HepG2 (cell line): ENCODE measurements around the gene SKI. TPM values are rescaled to one million over a fixed set of nuclear protein-coding genes. Genes with fewer than 3 reads are reported as not detected.

Source experiments
- ETV5 ChIP-seq: IDR thresholded peaks from 2 replicates; pipeline ENCODE4 v1.6.1; 2018; ENCODE audit warnings: missing biosample characterization, missing genetic modification reagents, inconsistent platforms, borderline replicate concordance
- FOXM1 ChIP-seq: sonication (generic); formaldehyde crosslinking; IDR thresholded peaks from 2 replicates; pipeline ENCODE4 v1.5.0; 2020; ENCODE audit warnings: missing genetic modification reagents
- NBN ChIP-seq: fragments of 450-650 bp; conservative IDR thresholded peaks from 2 replicates; pipeline ENCODE4 v1.6.1; 2017
- RAD51 ChIP-seq: fragments of 450-650 bp; IDR thresholded peaks from 2 replicates; pipeline ENCODE4 v1.6.1; 2016; ENCODE audit warnings: borderline replicate concordance
- RBM22 ChIP-seq: fragments of 200-400 bp; formaldehyde crosslinking; optimal IDR thresholded peaks from 2 replicates; pipeline ENCODE3; 2017; ENCODE audit warnings: mild to moderate bottlenecking, low read length, moderate library complexity
- RORA ChIP-seq: sonication (generic); formaldehyde crosslinking; IDR thresholded peaks from 2 replicates; pipeline ENCODE4 v1.5.0; 2020; ENCODE audit warnings: mild to moderate bottlenecking, missing genetic modification reagents, moderate library complexity
- RXRA ChIP-seq: sonication (generic); formaldehyde crosslinking; IDR thresholded peaks from 2 replicates; pipeline ENCODE4 v1.5.1; 2020; ENCODE audit warnings: missing genetic modification reagents
- RXRB ChIP-seq: IDR thresholded peaks from 2 replicates; pipeline ENCODE4 v1.6.1; 2016; ENCODE audit warnings: borderline replicate concordance, missing genetic modification reagents, missing compliant biosample characterization
- SOX6 ChIP-seq, 2 experiments: fragments of 450-650 bp in 1 of 2; sonication (generic) in 1 of 2; formaldehyde crosslinking in 1 of 2; IDR thresholded peaks; 2 replicates each; pipeline versions ENCODE4 v1.4.0 to v1.6.1; 2017 to 2020; ENCODE audit warnings: antibody characterized with exemption in 1 of 2, mild to moderate bottlenecking in 1 of 2, missing genetic modification reagents in 1 of 2
- SPEN ChIP-seq: sonication (generic); formaldehyde crosslinking; IDR thresholded peaks from 2 replicates; pipeline ENCODE4 v1.5.1; 2020; ENCODE audit warnings: low read depth, mild to moderate bottlenecking, missing genetic modification reagents
- ZNF292 ChIP-seq: sonication (generic); formaldehyde crosslinking; IDR thresholded peaks from 2 replicates; pipeline ENCODE4 v1.8.1; 2022; ENCODE audit warnings: mild to moderate bottlenecking, low read depth, missing genetic modification reagents, borderline replicate concordance
- ZNF329 ChIP-seq: sonication (generic); formaldehyde crosslinking; IDR thresholded peaks from 2 replicates; pipeline ENCODE4 v1.9.0; 2021; ENCODE audit warnings: low read depth, mild to moderate bottlenecking, missing genetic modification reagents
- ZNF460 ChIP-seq: sonication (generic); formaldehyde crosslinking; IDR thresholded peaks from 2 replicates; pipeline ENCODE4 v1.5.1; 2020; ENCODE audit warnings: missing genetic modification reagents, mild to moderate bottlenecking, borderline replicate concordance
- ZNF589 ChIP-seq: sonication (generic); formaldehyde crosslinking; conservative IDR thresholded peaks from 2 replicates; pipeline ENCODE4 v1.8.0; 2022; ENCODE audit warnings: mild to moderate bottlenecking, moderate library complexity, missing genetic modification reagents
- ZNF775 ChIP-seq: sonication (generic); formaldehyde crosslinking; IDR thresholded peaks from 2 replicates; pipeline ENCODE4 v1.4.0; 2020; ENCODE audit warnings: missing genetic modification reagents, mild to moderate bottlenecking, moderate library complexity, borderline replicate concordance
- polyA plus RNA-seq, 8 experiments: library from polyadenylated mRNA; depleted of rRNA in 3 of 8; stranded (reverse) in 7 of 8; unstranded in 1 of 8; fragments of >200 nt; fragmentation: Illumina TruSeq in 4 of 8; extraction: Trizol in 4 of 8; gene quantifications; 2 replicates each; pipeline versions ENCODE4 v1.2.1 to v1.2.3, GENCODE V29; 2011 to 2016; ENCODE audit warnings: low read depth in 4 of 8, missing spikeins in 1 of 8, mixed read lengths in 1 of 8; ENCODE audit not compliant: insufficient read depth in 1 of 8
- total RNA-seq, 5 experiments: library from RNA; depleted of rRNA; stranded (reverse); fragments of >200 nt; fragmentation: Illumina TruSeq; extraction: Trizol; gene quantifications; 2 replicates each; pipeline ENCODE4 v1.2.3, GENCODE V29; 2016; ENCODE audit warnings: low read depth in 1 of 5
- TF ChIP-seq, protein P1 (sequence below): sonication (generic); formaldehyde crosslinking; IDR thresholded peaks from 2 replicates; pipeline ENCODE4 v1.4.0; 2020; ENCODE audit warnings: missing genetic modification reagents, borderline replicate concordance
- TF ChIP-seq, protein P2 (sequence below): sonication (generic); formaldehyde crosslinking; IDR thresholded peaks from 2 replicates; pipeline ENCODE4 v1.8.1; 2023; ENCODE audit warnings: mild to moderate bottlenecking, missing genetic modification reagents
- TF ChIP-seq, protein P3 (sequence below): sonication (generic); formaldehyde crosslinking; IDR thresholded peaks from 2 replicates; pipeline ENCODE4 v1.4.0; 2020; ENCODE audit warnings: missing genetic modification reagents, borderline replicate concordance
- TF ChIP-seq, protein P4 (sequence below): sonication (generic); formaldehyde crosslinking; IDR thresholded peaks from 2 replicates; pipeline ENCODE4 v1.4.0; 2020; ENCODE audit warnings: missing genetic modification reagents

SKI gene
- total and polyA plus RNA-seq, 2 of the 13 experiments (the other 11 are each of a cell fraction or from before 2014, with no cell fraction given), result 4.7 to 6.9 TPM

DNA sequence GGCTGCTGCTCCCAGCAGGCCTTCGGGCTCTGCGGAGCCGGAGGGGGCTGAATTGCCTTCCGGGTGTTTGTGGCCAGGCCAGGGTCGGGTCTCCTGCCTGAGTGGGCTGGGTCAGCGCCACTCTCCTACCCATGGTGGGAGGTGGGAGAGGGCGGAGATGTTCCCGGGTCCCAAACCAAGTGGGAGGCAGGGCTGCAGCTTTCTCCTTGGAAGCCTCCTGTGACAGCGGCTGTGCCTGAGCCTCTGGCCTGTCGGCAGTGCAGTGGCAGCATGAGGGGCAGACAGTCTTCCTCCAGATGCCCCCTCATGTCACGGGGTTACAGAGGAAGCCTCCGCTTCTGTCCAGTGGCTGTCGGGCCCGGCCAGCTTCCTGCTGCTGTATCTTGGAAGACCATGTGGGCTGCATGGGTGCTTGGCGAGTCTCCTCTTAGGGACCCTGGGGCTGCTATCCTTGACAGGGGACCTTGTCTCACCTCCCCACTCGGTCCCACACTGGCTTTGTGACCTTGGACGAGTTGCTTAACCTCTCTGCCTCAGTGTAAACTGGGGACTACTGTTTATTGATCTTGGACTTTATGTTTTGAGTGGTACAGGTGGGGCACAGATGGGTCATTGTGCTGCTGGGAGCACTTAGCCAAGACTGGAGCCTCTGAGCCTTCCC lies 4.3 kb downstream of the SKI start (continued):
- TF ChIP-seq, protein P1, sequence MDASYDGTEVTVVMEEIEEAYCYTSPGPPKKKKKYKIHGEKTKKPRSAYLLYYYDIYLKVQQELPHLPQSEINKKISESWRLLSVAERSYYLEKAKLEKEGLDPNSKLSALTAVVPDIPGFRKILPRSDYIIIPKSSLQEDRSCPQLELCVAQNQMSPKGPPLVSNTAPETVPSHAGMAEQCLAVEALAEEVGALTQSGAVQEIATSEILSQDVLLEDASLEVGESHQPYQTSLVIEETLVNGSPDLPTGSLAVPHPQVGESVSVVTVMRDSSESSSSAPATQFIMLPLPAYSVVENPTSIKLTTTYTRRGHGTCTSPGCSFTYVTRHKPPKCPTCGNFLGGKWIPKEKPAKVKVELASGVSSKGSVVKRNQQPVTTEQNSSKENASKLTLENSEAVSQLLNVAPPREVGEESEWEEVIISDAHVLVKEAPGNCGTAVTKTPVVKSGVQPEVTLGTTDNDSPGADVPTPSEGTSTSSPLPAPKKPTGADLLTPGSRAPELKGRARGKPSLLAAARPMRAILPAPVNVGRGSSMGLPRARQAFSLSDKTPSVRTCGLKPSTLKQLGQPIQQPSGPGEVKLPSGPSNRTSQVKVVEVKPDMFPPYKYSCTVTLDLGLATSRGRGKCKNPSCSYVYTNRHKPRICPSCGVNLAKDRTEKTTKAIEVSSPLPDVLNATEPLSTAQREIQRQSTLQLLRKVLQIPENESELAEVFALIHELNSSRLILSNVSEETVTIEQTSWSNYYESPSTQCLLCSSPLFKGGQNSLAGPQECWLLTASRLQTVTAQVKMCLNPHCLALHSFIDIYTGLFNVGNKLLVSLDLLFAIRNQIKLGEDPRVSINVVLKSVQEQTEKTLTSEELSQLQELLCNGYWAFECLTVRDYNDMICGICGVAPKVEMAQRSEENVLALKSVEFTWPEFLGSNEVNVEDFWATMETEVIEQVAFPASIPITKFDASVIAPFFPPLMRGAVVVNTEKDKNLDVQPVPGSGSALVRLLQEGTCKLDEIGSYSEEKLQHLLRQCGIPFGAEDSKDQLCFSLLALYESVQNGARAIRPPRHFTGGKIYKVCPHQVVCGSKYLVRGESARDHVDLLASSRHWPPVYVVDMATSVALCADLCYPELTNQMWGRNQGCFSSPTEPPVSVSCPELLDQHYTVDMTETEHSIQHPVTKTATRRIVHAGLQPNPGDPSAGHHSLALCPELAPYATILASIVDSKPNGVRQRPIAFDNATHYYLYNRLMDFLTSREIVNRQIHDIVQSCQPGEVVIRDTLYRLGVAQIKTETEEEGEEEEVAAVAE (CRISPR knock-in tag), result peak; percentile 76; the same call in 1 of the 2 replicates
- TF ChIP-seq SOX6 (IDR thresholded peaks at IDR 0.05) (no peak), SOX6 (CRISPR knock-in tag; IDR thresholded peaks at IDR 0.05) (peak; percentile 91), NBN (no peak), ZNF775 (CRISPR knock-in tag) (no peak), ETV5 (CRISPR knock-in tag) (peak; percentile 88), FOXM1 (CRISPR knock-in tag) (no peak), ZNF292 (CRISPR knock-in tag) (0 out of 2 replicates have a peak, but pooled peaks have one; percentile 56), RBM22 (peak; percentile 93), RORA (CRISPR knock-in tag) (no peak), ZNF329 (CRISPR knock-in tag) (no peak), RXRB (CRISPR knock-in tag) (peak; percentile 90), RAD51 (no peak), ZNF589 (CRISPR knock-in tag) (no peak), RXRA (CRISPR knock-in tag) (peak; percentile 93), SPEN (no peak), ZNF460 (CRISPR knock-in tag) (no peak)
- TF ChIP-seq, protein P2, sequence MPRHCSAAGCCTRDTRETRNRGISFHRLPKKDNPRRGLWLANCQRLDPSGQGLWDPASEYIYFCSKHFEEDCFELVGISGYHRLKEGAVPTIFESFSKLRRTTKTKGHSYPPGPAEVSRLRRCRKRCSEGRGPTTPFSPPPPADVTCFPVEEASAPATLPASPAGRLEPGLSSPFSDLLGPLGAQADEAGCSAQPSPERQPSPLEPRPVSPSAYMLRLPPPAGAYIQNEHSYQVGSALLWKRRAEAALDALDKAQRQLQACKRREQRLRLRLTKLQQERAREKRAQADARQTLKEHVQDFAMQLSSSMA (CRISPR knock-in tag), result no peak
- TF ChIP-seq, protein P3, sequence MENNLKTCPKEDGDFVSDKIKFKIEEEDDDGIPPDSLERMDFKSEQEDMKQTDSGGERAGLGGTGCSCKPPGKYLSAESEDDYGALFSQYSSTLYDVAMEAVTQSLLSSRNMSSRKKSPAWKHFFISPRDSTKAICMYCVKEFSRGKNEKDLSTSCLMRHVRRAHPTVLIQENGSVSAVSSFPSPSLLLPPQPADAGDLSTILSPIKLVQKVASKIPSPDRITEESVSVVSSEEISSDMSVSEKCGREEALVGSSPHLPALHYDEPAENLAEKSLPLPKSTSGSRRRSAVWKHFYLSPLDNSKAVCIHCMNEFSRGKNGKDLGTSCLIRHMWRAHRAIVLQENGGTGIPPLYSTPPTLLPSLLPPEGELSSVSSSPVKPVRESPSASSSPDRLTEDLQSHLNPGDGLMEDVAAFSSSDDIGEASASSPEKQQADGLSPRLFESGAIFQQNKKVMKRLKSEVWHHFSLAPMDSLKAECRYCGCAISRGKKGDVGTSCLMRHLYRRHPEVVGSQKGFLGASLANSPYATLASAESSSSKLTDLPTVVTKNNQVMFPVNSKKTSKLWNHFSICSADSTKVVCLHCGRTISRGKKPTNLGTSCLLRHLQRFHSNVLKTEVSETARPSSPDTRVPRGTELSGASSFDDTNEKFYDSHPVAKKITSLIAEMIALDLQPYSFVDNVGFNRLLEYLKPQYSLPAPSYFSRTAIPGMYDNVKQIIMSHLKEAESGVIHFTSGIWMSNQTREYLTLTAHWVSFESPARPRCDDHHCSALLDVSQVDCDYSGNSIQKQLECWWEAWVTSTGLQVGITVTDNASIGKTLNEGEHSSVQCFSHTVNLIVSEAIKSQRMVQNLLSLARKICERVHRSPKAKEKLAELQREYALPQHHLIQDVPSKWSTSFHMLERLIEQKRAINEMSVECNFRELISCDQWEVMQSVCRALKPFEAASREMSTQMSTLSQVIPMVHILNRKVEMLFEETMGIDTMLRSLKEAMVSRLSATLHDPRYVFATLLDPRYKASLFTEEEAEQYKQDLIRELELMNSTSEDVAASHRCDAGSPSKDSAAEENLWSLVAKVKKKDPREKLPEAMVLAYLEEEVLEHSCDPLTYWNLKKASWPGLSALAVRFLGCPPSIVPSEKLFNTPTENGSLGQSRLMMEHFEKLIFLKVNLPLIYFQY (CRISPR knock-in tag), result no peak
- TF ChIP-seq, protein P4, sequence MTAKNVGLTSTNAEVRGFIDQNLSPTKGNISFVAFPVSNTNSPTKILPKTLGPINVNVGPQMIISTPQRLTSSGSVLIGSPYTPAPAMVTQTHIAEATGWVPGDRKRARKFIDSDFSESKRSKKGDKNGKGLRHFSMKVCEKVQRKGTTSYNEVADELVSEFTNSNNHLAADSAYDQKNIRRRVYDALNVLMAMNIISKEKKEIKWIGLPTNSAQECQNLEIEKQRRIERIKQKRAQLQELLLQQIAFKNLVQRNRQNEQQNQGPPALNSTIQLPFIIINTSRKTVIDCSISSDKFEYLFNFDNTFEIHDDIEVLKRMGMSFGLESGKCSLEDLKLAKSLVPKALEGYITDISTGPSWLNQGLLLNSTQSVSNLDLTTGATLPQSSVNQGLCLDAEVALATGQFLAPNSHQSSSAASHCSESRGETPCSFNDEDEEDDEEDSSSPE (CRISPR knock-in tag), result no peak
